Hematopoietic multipotent progenitor cell treated with erythropoietin and hydrocortisone succinate and interleukin-3 and kit ligand, for 6 days (in vitro differentiated cells): ENCODE results near the gene EMC9.
"Not testable (repeated sequence)": the region's sequence is repeated elsewhere in the genome, so short reads cannot be mapped to it uniquely, and the experiment has no call there.

Experiments used
- DNase-seq: peaks from one replicate; pipeline ENCODE4 v3.0.0-alpha.2; 2015

The EMC9 gene

GRCh38 chr14:24106672-24107271 is 34.6 kb downstream of the EMC9 start:
- no peak for DNase-seq

GRCh38 chr14:24105609-24106239 is 35.7 kb downstream of the EMC9 start:
- not testable (repeated sequence) for DNase-seq

GRCh38 chr14:24103451-24103850 is 37.9 kb downstream of the EMC9 start:
- no peak for DNase-seq

- no peak for DNase-seq
These were observed 38.9 kb downstream of the EMC9 start for GRCh38 chr14:24102357-24103048.

- no peak for DNase-seq
These were observed 40.4 kb downstream of the EMC9 start for GRCh38 chr14:24100982-24101494.

GRCh38 chr14:24100197-24100981 is 41.0 kb downstream of the EMC9 start:
- no peak for DNase-seq

GRCh38 chr14:24098927-24099813 is 42.2 kb downstream of the EMC9 start:
- no peak for DNase-seq

GRCh38 chr14:24098229-24098926 is 43.0 kb downstream of the EMC9 start:
- no peak for DNase-seq

GRCh38 chr14:24096545-24097181 is 44.7 kb downstream of the EMC9 start:
- DNase-seq: no peak

GRCh38 chr14:24095271-24096068 is 45.9 kb downstream of the EMC9 start:
- peak; percentile 97 for DNase-seq

- DNase-seq: peak; percentile 42
These were observed 46.5 kb downstream of the EMC9 start for GRCh38 chr14:24094841-24095270.

- peak; percentile 97 for DNase-seq
These were observed 47.2 kb downstream of the EMC9 start, which contains the start of gene PCK2 for GRCh38 chr14:24093901-24094840. Gene PCK2, plus strand, starts transcription at chr14:24094311. Its CDS starts 95 bp downstream, at chr14:24094406.

- no peak for DNase-seq
These were observed 48.0 kb downstream of the EMC9 start for GRCh38 chr14:24093207-24093900.

- no peak for DNase-seq
These were observed 48.7 kb downstream of the EMC9 start for GRCh38 chr14:24092505-24093206.

- DNase-seq: no peak
These were observed 49.3 kb downstream of the EMC9 start for GRCh38 chr14:24092110-24092504.

GRCh38 chr14:24089890-24090289 is 51.5 kb downstream of the EMC9 start:
- no peak for DNase-seq
